Ishikawa (cell line): ENCODE results near the gene MRPS10.

Experiments used
- CREB1 ChIP-seq: IDR thresholded peaks from 2 replicates; pipeline ENCODE4 v1.6.1; 2012; ENCODE audit warnings: low read depth
- EGR1 ChIP-seq: IDR thresholded peaks from 2 replicates; pipeline ENCODE4 v1.6.1; 2012
- EP300 ChIP-seq: IDR thresholded peaks from 2 replicates; pipeline ENCODE4 v1.6.1; 2012; ENCODE audit warnings: borderline replicate concordance
- FOXM1 ChIP-seq: IDR thresholded peaks from 2 replicates; pipeline ENCODE4 v1.6.1; 2012; ENCODE audit warnings: low read depth, borderline replicate concordance
- NFIC ChIP-seq: IDR thresholded peaks from 2 replicates; pipeline ENCODE4 v1.6.1; 2012
- REST ChIP-seq: IDR thresholded peaks from 2 replicates; pipeline ENCODE4 v1.6.1; 2012; ENCODE audit warnings: low read depth, mild to moderate bottlenecking
- TAF1 ChIP-seq: IDR thresholded peaks from 2 replicates; pipeline ENCODE4 v1.6.1; 2012; ENCODE audit warnings: low read depth, mild to moderate bottlenecking
- TCF12 ChIP-seq: IDR thresholded peaks from 2 replicates; pipeline ENCODE4 v1.6.1; 2012; ENCODE audit warnings: low read depth
- YY1 ChIP-seq: IDR thresholded peaks from 2 replicates; pipeline ENCODE4 v1.6.1; 2012; ENCODE audit warnings: low read depth
- TF ChIP-seq, protein P1 (sequence below): IDR thresholded peaks from 2 replicates; pipeline ENCODE4 v1.6.1; 2012

GRCh38 chr6:42217519-42218367, at the start of gene MRPS10:
- TF ChIP-seq FOXM1 (peak; percentile 49; the same call in 1 of the 2 replicates), TAF1 (peak; percentile 100), NFIC (0 out of 2 replicates have a peak, but pooled peaks have one; percentile 20), TCF12 (peak; percentile 76), EGR1 (peak; percentile 42; the same call in 1 of the 2 replicates), CREB1 (peak; percentile 53; the same call in 1 of the 2 replicates), EP300 (no peak), YY1 (peak; percentile 99), REST (0 out of 2 replicates have a peak, but pooled peaks have one; percentile 37)
- TF ChIP-seq, protein P1, sequence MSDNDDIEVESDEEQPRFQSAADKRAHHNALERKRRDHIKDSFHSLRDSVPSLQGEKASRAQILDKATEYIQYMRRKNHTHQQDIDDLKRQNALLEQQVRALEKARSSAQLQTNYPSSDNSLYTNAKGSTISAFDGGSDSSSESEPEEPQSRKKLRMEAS = peak; percentile 68
